NOMO-1 treated with dmso at 0.1 percent for 144 hours (cell line): ENCODE measurements around the gene CUX1.

ENCODE experiments used
- DNase-seq: peaks from one replicate; lab custom pipeline; 2025; ENCODE audit not compliant: unreplicated experiment; lab: John Stamatoyannopoulos, UW

CUX1 gene

DNA sequence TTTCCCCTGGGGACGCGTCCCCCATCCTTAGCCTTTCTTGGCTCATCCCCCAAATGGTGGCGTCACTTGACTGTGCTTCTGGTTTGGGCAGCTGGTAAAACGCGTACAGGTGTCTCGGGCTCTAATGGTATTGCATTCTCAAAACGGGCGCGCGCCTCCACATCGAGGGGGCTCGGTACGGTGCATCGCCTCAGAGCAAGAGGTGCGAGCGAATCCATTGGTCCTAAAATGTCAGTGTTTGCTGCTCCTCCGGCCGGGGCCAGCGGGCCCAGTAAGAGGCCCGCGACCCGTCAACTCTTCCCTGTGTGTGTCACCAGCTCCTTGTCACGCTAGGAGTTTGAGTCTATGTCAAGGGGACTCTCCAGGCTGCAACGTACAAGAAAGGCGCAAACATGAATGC is 378.6 kb downstream of the CUX1 start:
- no peak for DNase-seq

DNA sequence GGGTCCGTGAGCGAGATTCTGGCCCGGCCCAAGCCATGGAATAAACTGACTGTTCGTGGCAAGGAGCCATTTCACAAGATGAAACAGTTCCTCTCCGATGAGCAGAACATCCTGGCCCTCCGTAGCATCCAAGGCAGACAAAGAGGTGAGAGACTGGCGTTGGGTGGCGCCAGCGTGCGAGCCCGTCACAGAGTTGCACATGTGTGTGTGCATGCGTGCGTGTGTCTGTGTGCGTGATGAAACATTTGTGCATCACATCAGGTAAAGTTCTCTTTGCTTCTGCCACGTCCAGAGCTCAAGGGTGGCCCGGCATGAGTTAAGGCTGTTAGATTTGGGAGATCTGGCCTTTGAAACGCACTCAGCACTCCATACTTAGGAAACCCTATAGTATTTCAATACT is 379.7 kb downstream of the CUX1 start:
- no peak for DNase-seq

DNA sequence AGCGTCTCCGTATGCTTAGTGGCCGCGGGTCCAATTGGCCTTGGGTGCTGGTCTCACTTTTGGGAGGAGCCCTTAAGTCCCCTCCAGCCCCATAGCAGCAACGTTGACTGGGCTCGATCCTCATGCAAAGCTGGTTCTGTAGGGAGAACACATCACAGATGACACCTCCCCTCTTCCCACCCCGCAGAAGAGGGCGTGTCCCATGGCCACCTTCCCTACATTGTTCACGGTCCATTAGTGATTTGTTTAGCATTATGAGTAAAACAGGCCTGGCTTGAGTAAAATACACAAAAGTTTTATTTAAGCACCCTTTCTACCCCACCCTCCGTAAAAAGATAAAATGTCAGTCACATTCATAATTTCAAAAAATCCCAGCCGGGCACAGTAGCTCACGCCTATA is 380.2 kb downstream of the CUX1 start:
- no peak for DNase-seq

DNA sequence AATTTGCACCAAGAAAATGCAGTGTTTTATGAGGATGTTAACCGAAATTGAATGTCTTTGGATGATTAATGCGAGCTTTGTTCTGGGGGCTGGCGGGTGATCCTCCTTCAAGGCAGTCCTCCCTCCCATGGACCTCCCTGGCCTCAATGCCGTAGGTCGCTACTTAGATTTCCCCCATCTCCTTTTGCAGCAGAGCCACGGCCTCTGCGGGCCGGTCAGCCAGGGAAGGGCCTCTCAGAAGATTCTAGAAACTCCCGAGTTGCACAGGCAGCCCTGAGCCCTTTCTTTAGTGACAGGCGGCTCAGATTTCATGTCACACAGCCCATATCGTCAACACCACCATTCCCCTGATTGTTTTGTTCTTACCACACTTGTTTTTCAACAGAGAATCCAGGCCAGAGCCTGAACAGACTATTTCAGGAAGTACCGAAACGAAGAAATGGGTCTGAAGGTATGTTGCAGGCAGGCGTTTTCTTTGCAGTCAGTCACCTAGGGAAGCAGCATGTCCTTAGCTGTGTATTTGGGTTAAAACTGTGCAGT is 381.1 kb downstream of the CUX1 start:
- DNase-seq, result no peak

DNA sequence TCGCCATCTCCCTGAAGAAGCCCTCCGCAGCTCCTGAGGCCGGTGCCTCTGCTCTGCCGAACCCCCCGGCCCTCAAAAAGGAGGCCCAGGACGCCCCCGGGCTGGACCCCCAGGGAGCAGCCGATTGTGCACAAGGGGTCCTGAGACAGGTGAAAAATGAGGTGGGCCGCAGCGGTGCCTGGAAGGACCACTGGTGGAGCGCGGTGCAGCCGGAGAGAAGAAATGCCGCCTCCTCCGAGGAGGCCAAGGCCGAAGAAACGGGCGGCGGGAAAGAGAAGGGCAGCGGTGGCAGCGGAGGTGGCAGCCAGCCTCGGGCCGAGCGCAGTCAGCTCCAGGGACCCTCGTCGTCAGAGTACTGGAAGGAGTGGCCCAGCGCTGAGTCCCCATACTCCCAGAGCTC is 384.1 kb downstream of the CUX1 start:
- DNase-seq, result no peak

DNA sequence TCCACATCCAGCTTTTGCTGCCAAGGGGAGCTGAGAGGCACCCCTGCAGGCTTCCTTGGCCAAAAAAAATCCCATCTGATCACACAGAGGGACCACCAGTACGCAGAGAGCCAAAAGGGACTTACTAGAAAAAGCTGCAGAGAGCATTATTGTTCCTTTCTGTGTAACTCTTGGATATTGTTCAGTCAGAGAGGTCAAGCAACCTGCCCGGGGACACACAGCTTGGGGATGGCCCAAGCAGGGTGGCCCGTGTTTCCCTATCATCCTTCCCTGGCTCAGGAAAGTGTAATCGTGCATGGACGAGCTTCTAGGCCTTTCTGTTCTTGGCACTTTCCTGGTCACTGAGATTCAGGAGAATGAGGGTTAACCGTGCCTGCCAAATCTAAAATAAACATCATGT is 385.1 kb downstream of the CUX1 start:
- DNase-seq, result no peak

DNA sequence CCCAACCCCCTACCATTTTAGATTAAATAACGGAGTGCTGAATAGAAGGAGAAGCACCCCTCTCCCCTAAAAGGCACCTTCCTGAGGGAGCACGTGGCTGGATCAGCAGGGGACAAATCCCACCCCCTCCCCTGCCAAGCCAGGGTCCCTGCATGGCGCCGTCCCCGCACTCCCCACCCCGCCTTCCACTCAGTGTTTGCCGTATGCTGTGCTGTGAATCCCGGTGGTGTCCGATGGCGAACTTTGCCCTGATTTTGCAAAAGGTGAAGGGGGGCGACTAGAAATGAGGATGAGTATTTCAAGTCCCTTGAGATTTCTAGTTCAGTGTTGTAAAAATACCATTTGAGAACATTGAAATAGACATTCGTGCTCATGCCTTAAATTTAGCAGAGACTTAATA is 385.8 kb downstream of the CUX1 start:
- no peak for DNase-seq

DNA sequence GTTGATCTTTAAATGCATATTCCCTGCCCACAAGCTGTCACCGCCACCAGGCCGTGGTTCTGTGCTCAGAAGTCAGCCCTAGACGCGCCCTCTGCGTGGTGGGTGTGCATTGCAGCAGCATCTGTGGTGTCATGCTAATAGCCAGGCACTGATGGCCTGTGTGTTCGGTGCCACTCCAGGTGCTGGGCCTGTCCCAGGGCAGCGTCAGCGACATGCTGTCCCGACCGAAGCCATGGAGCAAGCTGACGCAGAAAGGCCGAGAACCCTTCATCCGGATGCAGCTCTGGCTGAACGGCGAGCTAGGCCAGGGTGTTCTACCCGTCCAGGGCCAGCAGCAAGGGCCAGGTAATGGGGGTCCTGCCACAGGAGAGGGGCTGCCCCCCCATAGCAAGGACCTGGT is 386.8 kb downstream of the CUX1 start:
- no peak for DNase-seq

DNA sequence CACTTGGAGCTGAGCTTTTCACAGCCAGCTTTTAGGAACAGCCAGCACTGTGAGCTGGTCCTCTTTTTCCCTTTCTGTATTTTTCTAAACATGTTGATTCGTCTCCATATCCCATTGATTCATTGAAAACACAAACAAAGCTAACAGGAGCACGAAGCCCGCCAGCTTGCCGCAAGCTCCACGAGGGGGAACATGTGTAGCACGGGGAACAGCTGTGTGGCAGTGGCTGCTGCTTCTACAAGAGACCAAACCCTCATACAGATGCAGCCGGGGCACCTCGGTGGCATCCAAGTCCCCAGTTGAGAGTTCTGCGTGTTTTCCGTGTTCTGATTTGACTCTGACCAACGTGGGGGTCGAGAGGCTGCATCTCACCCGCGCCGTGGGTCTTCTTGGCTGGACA is 388.5 kb downstream of the CUX1 start:
- DNase-seq, result no peak

DNA sequence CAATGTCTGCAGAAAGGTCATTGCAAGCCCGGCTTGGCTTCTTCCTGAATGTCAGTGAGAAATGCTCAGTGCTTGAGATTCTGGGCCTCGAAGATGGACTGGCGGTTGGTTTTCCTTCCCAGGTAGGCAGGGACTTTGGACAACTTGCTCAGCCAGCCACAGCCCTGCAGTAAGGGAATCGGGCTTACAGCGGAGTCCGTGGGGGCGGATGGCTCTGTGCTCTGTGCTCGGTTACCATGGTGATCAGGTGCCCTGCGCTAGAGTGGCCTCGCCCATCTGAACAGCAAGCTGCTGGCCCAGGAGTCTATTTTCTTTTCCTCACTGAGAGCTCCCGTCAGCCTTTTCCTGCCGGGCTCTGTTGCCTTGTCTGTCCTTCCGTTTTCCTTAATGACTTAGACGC is 391.4 kb downstream of the CUX1 start:
- no peak for DNase-seq

DNA sequence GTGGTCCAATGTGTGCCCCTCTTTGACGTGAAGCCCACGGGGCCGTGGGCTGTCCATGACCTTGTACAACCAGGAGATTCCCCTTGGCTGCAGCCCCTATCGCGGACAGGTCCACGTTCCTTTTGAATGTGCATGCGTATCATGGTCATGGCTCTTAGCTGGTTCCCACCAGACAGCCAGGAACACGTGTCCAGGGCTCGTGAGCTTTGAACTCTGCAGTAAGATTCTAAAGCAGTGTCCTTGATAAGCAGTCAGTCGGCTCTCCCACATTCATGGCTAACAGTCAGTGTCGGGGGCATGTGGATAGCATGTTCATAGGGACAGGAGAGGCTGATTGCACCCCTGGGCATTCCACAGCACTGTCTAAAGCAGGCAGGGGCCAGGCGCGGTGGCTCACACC is 393.4 kb downstream of the CUX1 start:
- no peak for DNase-seq

DNA sequence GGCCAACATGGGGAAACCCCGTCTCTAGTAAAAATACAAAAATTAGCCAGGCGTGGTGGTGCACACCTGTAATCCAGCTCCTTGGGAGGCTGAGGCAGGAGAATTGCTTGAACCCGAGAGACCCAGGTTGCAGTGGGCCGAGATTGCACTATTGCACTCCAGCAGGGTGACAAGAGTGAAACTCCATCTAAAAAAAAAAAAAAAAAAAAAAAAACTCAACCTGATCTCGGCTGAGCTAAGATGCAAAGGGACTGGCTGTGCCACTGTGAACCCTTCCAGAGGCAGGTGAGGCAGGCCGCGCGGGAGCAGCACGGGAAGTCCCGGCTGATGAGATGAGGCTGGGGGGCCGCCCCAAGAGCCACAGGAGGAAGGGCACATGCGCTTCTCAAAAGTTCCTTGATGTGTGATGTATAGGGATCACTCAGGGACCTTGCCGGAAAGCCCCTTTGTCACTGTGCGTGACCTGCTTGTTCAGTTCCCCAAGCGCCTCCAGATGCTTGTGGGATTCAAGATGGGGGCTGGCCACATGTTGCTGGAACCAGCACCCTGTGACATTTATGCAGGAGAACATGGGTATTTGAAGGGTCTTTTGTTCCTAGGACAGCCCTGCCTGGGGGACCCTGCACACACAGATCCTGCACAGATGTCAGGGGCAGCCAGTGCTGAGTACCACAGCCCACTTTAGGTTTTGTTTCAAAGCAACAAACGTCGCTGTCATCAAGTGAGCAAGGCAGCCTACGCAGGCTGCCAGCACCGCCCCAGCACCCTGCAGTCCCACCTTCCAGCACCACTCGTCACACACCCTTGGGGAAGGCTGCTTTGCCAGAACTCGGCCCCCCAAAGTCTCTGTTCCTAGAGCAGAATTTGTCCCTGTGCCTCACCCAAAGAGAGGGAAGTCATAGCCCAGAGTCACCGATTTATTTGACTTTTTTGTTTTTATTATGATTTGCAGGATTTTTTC is 394.4 kb downstream of the CUX1 start:
- DNase-seq, result no peak

DNA sequence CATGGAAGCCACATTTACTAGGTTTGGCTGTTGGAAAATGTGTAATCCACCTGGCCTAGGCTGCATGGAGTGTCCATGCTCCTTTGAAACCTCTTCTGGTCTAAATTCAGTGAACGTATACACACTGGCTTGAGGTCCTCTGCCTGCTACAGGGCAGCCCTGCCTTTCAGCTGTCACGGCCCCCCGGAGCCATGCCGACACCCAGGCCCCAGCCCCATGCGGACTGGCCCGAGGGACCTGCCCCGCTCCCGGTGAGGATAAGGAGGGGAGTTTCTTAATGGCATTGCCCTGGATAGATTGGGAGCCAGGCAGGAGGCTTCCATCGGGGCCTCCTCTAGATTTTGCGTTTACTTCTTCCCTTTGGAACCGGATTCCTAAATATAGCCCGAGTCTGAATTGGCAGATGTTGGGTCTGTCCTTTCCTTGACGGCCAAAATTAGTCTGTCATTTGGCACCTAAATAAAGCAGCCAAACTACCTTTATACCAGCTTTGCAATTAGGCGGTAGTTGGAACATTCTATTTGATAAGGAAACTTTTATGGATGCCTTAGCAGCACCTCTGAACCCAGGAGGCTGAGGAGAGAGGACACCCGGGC is 397.1 kb downstream of the CUX1 start:
- no peak for DNase-seq

DNA sequence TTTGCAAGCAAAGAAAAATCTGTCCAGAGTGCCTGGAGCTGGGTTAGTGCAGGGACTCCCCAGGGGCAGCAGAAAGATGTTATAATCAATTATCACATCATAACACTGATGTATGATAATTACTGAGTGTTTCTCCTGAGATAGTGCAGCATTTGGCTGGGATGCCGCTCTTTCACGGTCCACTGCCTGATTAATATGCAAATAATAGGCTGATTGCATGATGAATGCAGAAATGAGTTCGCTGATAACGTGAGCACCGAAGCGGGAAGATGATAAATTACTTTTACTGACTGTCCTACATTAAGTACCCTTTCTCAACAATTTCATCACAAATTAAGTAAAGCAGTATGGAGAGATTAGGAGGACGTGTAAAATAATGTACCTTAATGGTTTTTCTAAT is 397.8 kb downstream of the CUX1 start:
- no peak for DNase-seq

DNA sequence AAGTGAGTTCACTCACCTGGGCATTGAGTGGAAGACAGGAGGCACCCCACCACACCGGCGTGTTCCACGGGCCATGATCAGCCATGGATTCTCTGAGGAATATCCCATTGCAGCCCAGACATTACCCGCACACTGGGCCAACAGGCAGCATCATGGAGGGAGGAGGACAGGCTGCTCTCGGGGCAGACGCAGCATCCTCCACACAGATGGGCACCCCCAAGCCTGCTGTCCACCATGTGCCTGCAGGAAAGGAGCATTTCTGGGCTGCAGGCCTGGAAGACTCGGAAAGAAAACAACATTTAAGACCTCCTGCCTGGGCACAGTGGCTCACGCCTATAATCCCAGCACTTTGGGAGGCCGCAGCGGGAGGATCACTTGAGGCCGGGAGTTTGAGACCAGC is 398.3 kb downstream of the CUX1 start:
- no peak for DNase-seq

DNA sequence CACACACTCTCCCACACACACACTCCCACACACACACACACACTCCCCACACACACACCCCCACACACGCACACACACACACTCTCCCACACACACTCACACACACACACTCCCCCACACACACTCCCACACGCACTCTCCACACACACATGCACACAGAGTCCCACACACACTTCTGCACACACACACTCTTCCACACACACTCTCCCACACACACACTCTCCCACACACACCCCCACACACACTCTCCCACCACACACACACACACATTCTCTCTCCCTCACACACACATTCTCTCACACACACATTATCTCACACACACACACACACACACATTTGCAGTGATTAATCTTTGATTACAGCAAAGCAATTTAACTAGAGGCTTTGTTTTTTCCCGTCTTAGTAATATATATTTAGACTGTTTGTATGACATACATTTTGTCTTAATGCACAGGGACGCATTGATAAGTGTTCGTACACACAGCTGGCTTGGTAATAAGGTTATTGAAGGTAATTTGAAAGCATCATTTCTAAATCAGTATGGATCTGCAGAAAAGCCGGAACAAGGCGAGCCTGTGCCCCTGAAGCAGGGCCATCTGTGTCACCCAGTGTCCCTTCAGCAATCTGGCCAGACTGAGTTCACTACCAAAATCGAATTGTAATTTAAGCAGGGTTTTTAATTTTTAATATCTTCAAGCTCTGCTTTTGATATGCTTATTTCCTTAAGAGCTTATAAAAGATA is 399.3 kb downstream of the CUX1 start:
- DNase-seq, result no peak

DNA sequence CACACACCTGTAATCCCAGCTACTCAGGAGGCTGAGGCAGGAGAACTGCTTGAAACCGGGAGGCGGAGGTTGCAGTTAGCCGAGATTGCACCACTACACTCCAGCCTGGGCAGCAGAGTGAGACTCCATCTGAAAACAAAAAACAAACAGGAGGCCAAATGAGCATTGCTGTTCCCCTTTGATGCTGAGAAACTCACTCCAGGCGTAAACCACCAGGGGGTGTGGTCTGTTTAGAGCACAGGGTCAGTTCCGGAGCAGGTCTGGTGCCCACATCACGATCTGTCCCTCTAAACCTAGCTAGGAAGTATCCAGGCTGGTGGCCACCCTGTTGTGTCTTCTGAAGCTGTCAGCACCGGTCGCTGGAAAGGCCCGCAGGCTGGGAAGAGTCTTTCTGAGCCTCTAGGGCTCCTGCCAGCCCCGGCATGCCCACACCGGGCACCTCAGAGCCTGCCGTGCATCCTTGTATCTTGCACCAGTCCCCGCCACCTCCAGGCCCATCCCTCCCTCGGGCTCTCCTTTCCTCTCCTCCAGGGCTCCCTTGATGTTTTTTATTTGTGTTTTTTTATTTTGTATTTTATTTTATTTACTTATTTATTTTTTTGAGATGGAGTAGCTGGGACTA is 402.9 kb downstream of the CUX1 start:
- DNase-seq, result no peak

DNA sequence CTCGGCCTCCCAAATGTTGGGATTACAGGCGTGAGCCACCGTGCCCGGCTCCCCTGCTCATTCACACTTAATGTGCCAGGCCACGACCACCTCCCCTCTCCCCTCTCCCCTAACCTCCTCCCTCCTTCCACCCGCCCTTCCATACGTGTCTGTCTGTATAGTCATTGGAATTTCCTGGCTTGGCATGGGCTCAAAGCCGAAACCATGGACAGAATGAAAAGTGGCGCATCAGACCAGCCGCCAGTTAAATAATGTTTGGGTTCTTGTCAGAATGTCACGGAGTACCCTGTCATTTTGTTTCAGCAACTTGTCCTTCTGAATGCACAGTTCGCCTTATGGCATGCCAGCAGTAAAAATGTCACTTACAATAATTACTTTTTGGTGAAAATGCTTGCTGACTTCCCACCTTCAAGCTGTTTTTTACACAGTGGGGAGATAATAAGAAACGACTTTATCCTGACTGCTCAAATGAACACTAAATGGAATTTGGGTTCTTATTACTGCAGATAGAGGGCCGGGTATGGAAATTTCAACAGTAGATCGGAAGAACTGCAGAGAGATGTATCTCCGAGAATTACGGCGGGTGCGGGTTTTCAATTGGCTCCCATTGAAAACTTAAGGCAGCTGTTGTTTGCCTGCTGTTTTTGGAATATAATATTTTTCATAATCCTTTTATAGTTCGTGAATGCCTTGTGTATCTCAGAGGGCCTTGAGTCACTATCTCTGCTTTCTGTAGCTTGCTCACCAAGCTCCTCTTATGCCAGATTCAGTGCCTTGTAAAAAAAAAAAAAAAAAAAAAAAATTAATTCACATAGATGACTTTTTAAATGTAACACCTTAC is 403.8 kb downstream of the CUX1 start:
- DNase-seq, result no peak

DNA sequence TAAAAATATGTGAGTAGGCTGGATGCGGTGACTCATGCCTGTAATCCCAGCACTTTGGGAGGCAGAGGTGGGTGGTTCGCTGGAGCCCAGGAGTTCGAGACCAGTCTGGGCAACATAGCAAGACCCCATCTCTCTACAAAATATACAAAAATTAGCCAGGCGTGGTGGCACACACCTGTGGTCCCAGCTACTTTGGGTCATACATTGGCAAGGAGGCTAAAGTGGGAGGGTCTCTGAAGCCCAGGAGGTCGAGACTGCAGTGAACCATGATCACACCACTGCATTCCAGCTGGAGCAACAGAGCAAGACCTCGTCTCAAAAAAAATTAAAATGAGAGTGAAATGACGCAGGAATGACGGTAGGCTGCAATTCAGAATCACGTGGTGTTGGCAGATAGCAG is 404.5 kb downstream of the CUX1 start:
- DNase-seq, result no peak

DNA sequence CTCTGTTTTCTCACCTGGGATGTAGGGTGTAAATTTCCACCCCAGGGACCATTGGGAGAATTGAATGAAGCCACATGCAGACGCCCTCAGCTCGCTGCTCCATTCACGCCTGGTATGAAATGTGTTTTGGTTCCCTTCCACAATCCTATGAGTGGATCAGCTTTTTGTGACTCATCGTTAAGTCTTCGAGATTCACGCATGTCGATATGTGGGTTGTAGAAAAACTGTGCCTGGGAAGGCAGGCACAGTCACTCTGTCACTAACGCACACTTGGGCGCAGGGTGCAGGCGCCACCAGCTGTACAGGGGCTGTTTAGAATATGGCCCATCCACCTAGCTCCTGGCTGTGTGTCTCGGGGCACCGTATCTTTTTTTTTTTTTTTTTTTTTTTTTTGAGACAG is 405.0 kb downstream of the CUX1 start:
- DNase-seq, result no peak
